Endothelial cell of umbilical vein (primary cell): ENCODE results near the gene ITSN1. TPM values are rescaled to one million over a fixed set of nuclear protein-coding genes. Genes with fewer than 3 reads are reported as not detected.

ENCODE experiments used
- BruUV-seq: library from RNA; stranded (reverse); fragments of 400-500 nt; replicated peaks from 2 replicates; lab custom pipeline; 2021; lab: Mats Ljungman, UMichigan
- CTCF ChIA-PET: fragments of 300-600, 350-600 bp; sonication (Branson Sonifier 250); formaldehyde crosslinking; loops from one replicate; lab custom pipeline; 2021; ENCODE audit warnings: antibody characterized with exemption, inconsistent platforms; lab: Charles Lee
- POLR2A ChIA-PET: fragments of 300-600, 350-600 bp; sonication (Branson Sonifier 250); formaldehyde crosslinking; loops from one replicate; lab custom pipeline; 2021; ENCODE audit warnings: antibody characterized with exemption, inconsistent platforms; lab: Charles Lee
- DNase-seq: peaks from one replicate; pipeline ENCODE4 v3.0.0-alpha.2; 2011; ENCODE audit warnings: low read depth, low spot score
- FAIRE-seq: peaks from 2 replicates; lab custom pipeline; 2011; peaks lifted over from hg19 to GRCh38; lab: Jason Lieb, UNC
- H2AFZ ChIP-seq: 2 replicates; pipeline ENCODE4 v1.6.0; 2012; ENCODE audit warnings: low read depth, low read length, control low read depth, inconsistent platforms
- H3K27ac ChIP-seq: 2 replicates; pipeline ENCODE4 v1.5.1; 2011; ENCODE audit warnings: low read depth, mild to moderate bottlenecking, control low read depth, low read length, moderate library complexity; ENCODE audit not compliant: insufficient read depth
- H3K27me3 ChIP-seq, 2 experiments: 2 replicates each; pipeline versions ENCODE4 v1.6.0 to v1.6.1; 2011; ENCODE audit warnings: low read length in 2 of 2, mixed read lengths in 1 of 2; ENCODE audit not compliant: control insufficient read depth in 2 of 2, insufficient read depth in 2 of 2
- H3K36me3 ChIP-seq, 2 experiments: 2 replicates in 1 of 2; 3 replicates in 1 of 2; pipeline ENCODE4 v1.5.1; 2011; ENCODE audit warnings: low read length in 2 of 2, mild to moderate bottlenecking in 1 of 2, moderate library complexity in 1 of 2; ENCODE audit not compliant: control insufficient read depth in 2 of 2, insufficient read depth in 2 of 2; ENCODE audit errors: extremely low read depth in 1 of 2
- H3K4me1 ChIP-seq: 3 replicates; pipeline ENCODE4 v1.5.1; 2011; ENCODE audit warnings: mild to moderate bottlenecking, low read length; ENCODE audit not compliant: control insufficient read depth, insufficient read depth; ENCODE audit errors: extremely low read depth
- H3K4me2 ChIP-seq: 2 replicates; pipeline ENCODE4 v1.6.1; 2011; ENCODE audit warnings: low read length, control low read depth, mixed read lengths; ENCODE audit not compliant: insufficient read depth
- H3K4me3 ChIP-seq, 3 experiments: fragments of 200-600 bp in 1 of 3; sonication (generic), shearing (Covaris generic) in 1 of 3; replicated peaks in 1 of 3; 2 replicates each; pipeline ENCODE4 v1.5.1; 2011 to 2016; ENCODE audit warnings: control low read depth in 3 of 3, low read length in 3 of 3, mild to moderate bottlenecking in 2 of 3, inconsistent platforms in 1 of 3, low read depth in 1 of 3, moderate library complexity in 1 of 3; ENCODE audit not compliant: insufficient read depth in 1 of 3
- H3K79me2 ChIP-seq: 2 replicates; pipeline ENCODE4 v1.6.0; 2012; ENCODE audit warnings: low read length, inconsistent platforms; ENCODE audit not compliant: control insufficient read depth, insufficient read depth
- H3K9ac ChIP-seq: replicated peaks from 2 replicates; pipeline ENCODE3; 2011; ENCODE audit warnings: low read length, control low read depth; ENCODE audit not compliant: insufficient read depth; ENCODE audit errors: extremely low read depth
- H3K9me1 ChIP-seq: replicated peaks from 3 replicates; pipeline ENCODE4 v1.6.0; 2011; ENCODE audit warnings: mild to moderate bottlenecking, low read length; ENCODE audit not compliant: control insufficient read depth, insufficient read depth; ENCODE audit errors: extremely low read depth
- H3K9me3 ChIP-seq: replicated peaks from 2 replicates; pipeline ENCODE4 v1.5.1; 2012; ENCODE audit warnings: low read length, inconsistent platforms; ENCODE audit not compliant: control insufficient read depth, insufficient read depth
- H4K20me1 ChIP-seq: replicated peaks from 2 replicates; pipeline ENCODE3; 2011; ENCODE audit warnings: mild to moderate bottlenecking, low read length; ENCODE audit not compliant: control insufficient read depth, insufficient read depth; ENCODE audit errors: extremely low read depth
- CTCF ChIP-seq, 2 donors: IDR thresholded peaks; 1 replicate in 1 of 2; 2 replicates in 1 of 2; pipeline ENCODE4 v1.5.1; 2011; ENCODE audit warnings: low read length in 2 of 2, mild to moderate bottlenecking in 2 of 2, moderate library complexity in 2 of 2, control low read depth in 1 of 2, inconsistent platforms in 1 of 2, low read depth in 1 of 2; ENCODE audit not compliant: insufficient read depth in 1 of 2; ENCODE audit errors: extremely low read depth in 1 of 2
- EZH2 ChIP-seq: IDR thresholded peaks from 2 replicates; pipeline ENCODE4 v1.6.1; 2012; ENCODE audit warnings: borderline replicate concordance, low read depth, mild to moderate bottlenecking, moderate library complexity, low read length, inconsistent platforms; ENCODE audit not compliant: severe bottlenecking
- FOS ChIP-seq: IDR thresholded peaks from 2 replicates; pipeline ENCODE4 v1.6.1; 2011; ENCODE audit warnings: mild to moderate bottlenecking, low read length, moderate library complexity, borderline replicate concordance; ENCODE audit not compliant: insufficient read depth
- GATA2 ChIP-seq: IDR thresholded peaks from 2 replicates; pipeline ENCODE4 v1.7.0; 2011; ENCODE audit warnings: low read depth, mild to moderate bottlenecking, moderate library complexity, mixed read lengths, low read length; ENCODE audit not compliant: insufficient read length, insufficient read depth
- JUN ChIP-seq: IDR thresholded peaks from 2 replicates; pipeline ENCODE4 v1.6.1; 2011; ENCODE audit warnings: borderline replicate concordance, low read depth; ENCODE audit not compliant: insufficient read length, insufficient read depth
- MAX ChIP-seq: IDR thresholded peaks from 2 replicates; pipeline ENCODE4 v1.6.1; 2011; ENCODE audit not compliant: insufficient read depth, insufficient read length
- MYC ChIP-seq: IDR thresholded peaks from one replicate; pipeline ENCODE4 v1.6.1; 2011; ENCODE audit warnings: mild to moderate bottlenecking, low read depth, low read length
- POLR2A ChIP-seq: IDR thresholded peaks from 2 replicates; pipeline ENCODE4 v1.6.1; 2012; ENCODE audit warnings: low read depth, mild to moderate bottlenecking, control low read depth, low read length
- POLR2AphosphoS5 ChIP-seq: IDR thresholded peaks from 2 replicates; pipeline ENCODE4 v1.6.1; 2012; ENCODE audit warnings: low read depth, mild to moderate bottlenecking, control low read depth, low read length, moderate library complexity; ENCODE audit not compliant: insufficient read depth
- dilution Hi-C: fragments of 300-500 bp; cut with MboI; formaldehyde crosslinking; loops from one replicate; pipeline ENCODE4 v1.15.0; 2019; ENCODE audit warnings: low sequenced_read_pairs; ENCODE audit not compliant: extremely low pct_ligation_motif_present
- intact Hi-C: fragments of 100-400 bp; cut with micrococcal nuclease; formaldehyde crosslinking; loops from one replicate; pipeline ENCODE4 v1.10.0; 2022
- polyA plus RNA-seq, 4 experiments: library from polyadenylated mRNA; depleted of rRNA in 3 of 4; stranded (reverse) in 3 of 4; unstranded in 1 of 4; fragments of >200 nt; gene quantifications; 2 replicates each; pipeline versions ENCODE4 v1.2.1 to v1.2.3, GENCODE V29; 2011 to 2012; ENCODE audit warnings: missing spikeins in 1 of 4
- total RNA-seq: library from RNA; stranded (reverse); gene quantifications from 2 replicates; pipeline ENCODE4 v1.2.3, GENCODE V29; 2021

ITSN1 gene
- total and polyA plus RNA-seq, 2 donors (not counting 3 experiments of a cell fraction or from before 2014, with no cell fraction given) = 72.2 to 86.8 TPM

GRCh38 chr21:33648555-33648954 is 6.3 kb downstream of the ITSN1 start:
- Histone ChIP-seq H3K27ac (no peak overlapping the region), H2AFZ (no peak overlapping the region), H3K4me1 (peaks cover 27% of the 10 kb centered on the region), H3K4me2 (peak overlapping the region; percentile 4), H3K36me3 (no peaks in the 10 kb centered on the region), H3K79me2 (peaks cover 97% of the 10 kb centered on the region), H3K9me3 (no peaks in the 10 kb centered on the region), H3K9me1 (no peaks in the 10 kb centered on the region), H4K20me1 (no peaks in the 10 kb centered on the region), H3K9ac (no peak overlapping the region), H3K4me3 (no peak overlapping the region), H3K27me3 (no peaks in the 10 kb centered on the region)
- CTCF ChIA-PET = no interaction called here
- no peak for TF ChIP-seq FOS
- TF ChIP-seq POLR2A = no peak
- no peak for TF ChIP-seq POLR2AphosphoS5
- TF ChIP-seq JUN = no peak
- TF ChIP-seq MYC = no peak
- no peak for TF ChIP-seq MAX
- no peak for TF ChIP-seq CTCF (IDR thresholded peaks at IDR 0.05; ENCODE audit: extremely low read depth in 1 of 2, insufficient read depth in 1 of 2, low read depth in 1 of 2, low read length in 2 of 2)
- TF ChIP-seq EZH2 = no peak
- no peak for TF ChIP-seq GATA2
- POLR2A ChIA-PET = no interaction called here
- no peak for FAIRE-seq
- intact Hi-C loops = no loop called here
- dilution Hi-C loops = no loop called here
- no peak for DNase-seq
- BruUV-seq = no TSS peak
